Duodenal mucosa (tissue), 2 donors: ENCODE measurements around the gene GRID2.

Experiments
- H3K27ac ChIP-seq: one replicate; pipeline ENCODE4 v1.7.0; 2013; ENCODE audit warnings: low read depth, low read length
- H3K27me3 ChIP-seq, 2 donors: one replicate each; pipeline ENCODE4 v1.7.0; 2013; ENCODE audit warnings: low read length in 2 of 2, control low read depth in 1 of 2; ENCODE audit not compliant: insufficient read depth in 2 of 2, control insufficient read depth in 1 of 2
- H3K36me3 ChIP-seq, 2 donors: one replicate each; pipeline ENCODE4 v1.7.0; 2013; ENCODE audit warnings: low read length in 2 of 2, control low read depth in 1 of 2; ENCODE audit not compliant: insufficient read depth in 2 of 2, control insufficient read depth in 1 of 2
- H3K4me1 ChIP-seq, 2 donors: one replicate each; pipeline ENCODE4 v1.7.0; 2013; ENCODE audit warnings: low read length in 2 of 2, control low read depth in 1 of 2; ENCODE audit not compliant: insufficient read depth in 2 of 2, control insufficient read depth in 1 of 2
- H3K4me3 ChIP-seq, 2 donors: one replicate each; pipeline ENCODE4 v1.7.0; 2013; ENCODE audit warnings: low read length in 2 of 2, low read depth in 1 of 2
- H3K9ac ChIP-seq, 2 donors: one replicate each; pipeline ENCODE4 v1.7.0; 2013; ENCODE audit warnings: low read length in 2 of 2, low read depth in 1 of 2
- H3K9me3 ChIP-seq, 2 donors: one replicate each; pipeline ENCODE4 v1.7.0; 2013; ENCODE audit warnings: low read length in 2 of 2, control low read depth in 1 of 2; ENCODE audit not compliant: control insufficient read depth in 1 of 2

GRID2 gene

DNA sequence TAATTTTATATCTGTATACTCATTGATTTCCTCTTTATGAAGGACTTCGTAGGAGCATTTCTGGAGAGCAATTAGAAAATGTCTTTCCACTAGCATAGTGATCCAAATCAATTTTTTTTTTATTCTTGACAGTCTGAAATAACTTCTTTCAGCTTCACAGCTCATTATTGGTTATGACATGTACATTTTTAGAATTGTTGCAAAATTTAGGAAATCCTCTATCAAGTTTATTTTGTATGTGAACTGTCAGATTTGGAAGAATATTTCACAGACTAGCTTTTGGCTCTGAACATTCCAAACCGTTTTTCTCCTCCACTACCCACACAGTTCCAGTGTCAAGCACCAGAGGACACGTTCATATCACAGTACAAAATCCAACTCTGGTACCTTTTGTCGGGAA is 1275.2 kb downstream of the GRID2 start:
- no peaks in the 10 kb centered on the region for H3K4me1 ChIP-seq
- H3K36me3 ChIP-seq: no peaks in the 10 kb centered on the region
- no peak overlapping the region for H3K9ac ChIP-seq
- H3K9me3 ChIP-seq: no peaks in the 10 kb centered on the region
- H3K27ac ChIP-seq: no peak overlapping the region
- no peaks in the 10 kb centered on the region for H3K27me3 ChIP-seq
- no peak overlapping the region for H3K4me3 ChIP-seq

DNA sequence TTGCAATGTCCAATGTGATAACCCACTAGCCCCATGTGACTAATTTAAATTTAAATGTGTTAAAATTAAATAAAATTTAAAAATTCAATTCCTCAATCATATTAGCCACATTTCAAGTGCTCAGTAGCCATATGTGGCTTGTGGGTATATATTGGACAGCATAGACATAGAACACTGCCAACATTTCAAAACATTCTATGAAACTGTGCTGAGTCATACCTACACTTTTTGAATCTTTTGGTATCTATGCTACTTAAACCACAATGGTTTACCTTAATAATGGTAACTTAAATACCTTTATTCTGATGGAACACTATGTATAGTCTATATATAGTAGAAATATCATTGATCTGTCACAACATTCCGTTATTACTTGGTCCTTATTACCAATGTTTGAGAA is 1301.4 kb downstream of the GRID2 start:
- no peaks in the 10 kb centered on the region for H3K36me3 ChIP-seq
- H3K4me1 ChIP-seq: no peaks in the 10 kb centered on the region
- no peak overlapping the region for H3K27ac ChIP-seq
- no peaks in the 10 kb centered on the region for H3K9me3 ChIP-seq
- H3K4me3 ChIP-seq: no peak overlapping the region
- H3K9ac ChIP-seq: no peak overlapping the region
- no peaks in the 10 kb centered on the region for H3K27me3 ChIP-seq

DNA sequence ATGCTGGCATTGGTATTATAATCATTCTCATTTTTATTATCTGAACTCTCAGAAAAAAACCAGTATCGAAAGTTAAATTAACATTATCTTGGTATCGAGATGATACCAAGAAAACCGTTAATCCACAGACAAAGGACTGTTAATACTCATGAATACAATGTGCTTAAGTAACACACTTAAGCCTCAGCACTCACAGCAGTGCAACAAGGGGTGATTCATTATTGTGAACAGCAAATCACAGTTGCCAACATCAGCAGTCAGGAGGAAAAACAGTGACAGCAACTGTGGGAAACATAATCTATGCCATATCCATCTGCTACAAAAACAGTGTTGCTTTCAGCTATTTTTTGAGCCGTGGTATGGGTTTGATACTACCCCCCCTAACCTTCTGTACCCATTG is 1313.8 kb downstream of the GRID2 start:
- no peaks in the 10 kb centered on the region for H3K9me3 ChIP-seq
- no peaks in the 10 kb centered on the region for H3K36me3 ChIP-seq
- no peak overlapping the region for H3K27ac ChIP-seq
- H3K4me1 ChIP-seq: no peaks in the 10 kb centered on the region
- H3K27me3 ChIP-seq: no peaks in the 10 kb centered on the region
- no peak overlapping the region for H3K4me3 ChIP-seq
- no peak overlapping the region for H3K9ac ChIP-seq

DNA sequence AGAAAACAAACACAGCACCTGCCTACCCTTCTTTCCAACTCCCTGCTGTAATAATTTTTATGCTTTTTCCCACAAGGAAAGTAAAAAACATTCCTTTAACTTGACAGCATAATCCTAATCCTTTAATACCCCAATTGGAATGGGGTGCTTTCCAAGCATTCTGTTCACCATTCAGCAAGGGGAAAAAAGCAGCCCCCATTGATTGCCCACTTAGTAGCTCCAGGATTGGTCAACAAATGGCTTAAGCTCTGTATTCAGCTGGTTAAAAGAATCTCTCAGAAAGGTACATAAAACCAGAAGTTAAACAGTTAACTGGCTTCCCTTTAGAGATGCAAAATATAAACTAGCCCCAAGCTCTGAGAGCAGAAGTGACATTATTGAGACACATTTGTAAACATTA is 1330.0 kb downstream of the GRID2 start:
- no peaks in the 10 kb centered on the region for H3K36me3 ChIP-seq
- no peak overlapping the region for H3K27ac ChIP-seq
- H3K9ac ChIP-seq: no peak overlapping the region
- H3K27me3 ChIP-seq: no peaks in the 10 kb centered on the region
- H3K4me3 ChIP-seq: no peak overlapping the region
- no peaks in the 10 kb centered on the region for H3K4me1 ChIP-seq
- no peaks in the 10 kb centered on the region for H3K9me3 ChIP-seq

DNA sequence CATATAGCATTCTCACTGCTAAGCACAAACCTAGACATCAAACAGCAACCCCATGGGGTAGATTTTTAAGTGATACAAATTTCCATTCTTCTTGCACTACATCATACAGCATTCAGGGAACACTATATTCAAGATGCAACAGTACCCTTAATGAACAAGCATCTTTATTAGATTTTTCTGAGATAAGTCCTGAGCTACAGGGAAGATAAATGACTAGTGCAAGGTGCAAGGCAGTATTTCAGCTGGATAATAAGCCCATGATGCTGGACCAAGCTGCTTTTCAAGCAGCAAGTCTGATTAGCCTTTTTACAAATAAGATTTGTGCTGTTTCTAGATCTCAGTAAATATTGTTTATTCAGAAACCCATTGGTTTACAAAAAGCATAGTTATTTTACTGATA is 1332.2 kb downstream of the GRID2 start:
- no peak overlapping the region for H3K9ac ChIP-seq
- H3K4me3 ChIP-seq: no peak overlapping the region
- no peaks in the 10 kb centered on the region for H3K9me3 ChIP-seq
- no peaks in the 10 kb centered on the region for H3K36me3 ChIP-seq
- H3K4me1 ChIP-seq: no peaks in the 10 kb centered on the region
- H3K27ac ChIP-seq: no peak overlapping the region
- no peaks in the 10 kb centered on the region for H3K27me3 ChIP-seq

DNA sequence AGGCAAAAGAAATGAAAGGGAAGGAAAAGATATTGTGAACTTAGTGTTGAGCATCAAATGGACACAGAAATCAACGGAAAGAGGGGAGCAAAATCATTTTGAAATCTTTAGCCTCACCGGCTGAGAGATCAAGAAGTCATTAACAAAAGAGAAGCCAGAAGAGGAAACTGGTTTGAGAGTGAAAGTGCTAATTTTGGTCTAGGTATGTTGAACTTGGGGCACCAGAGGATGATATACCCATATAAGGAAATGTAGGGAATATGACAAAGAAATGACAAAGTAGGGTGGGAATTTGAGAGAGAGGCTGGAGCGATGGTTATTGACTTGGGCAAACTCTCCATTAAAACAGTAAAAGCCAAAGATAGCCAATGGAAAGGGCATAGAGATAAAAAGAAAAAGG is 1341.4 kb downstream of the GRID2 start:
- Histone ChIP-seq H3K9me3 (no peaks in the 10 kb centered on the region), H3K4me1 (no peaks in the 10 kb centered on the region), H3K9ac (no peak overlapping the region), H3K36me3 (no peaks in the 10 kb centered on the region), H3K27me3 (no peaks in the 10 kb centered on the region), H3K4me3 (no peak overlapping the region), H3K27ac (no peak overlapping the region)

DNA sequence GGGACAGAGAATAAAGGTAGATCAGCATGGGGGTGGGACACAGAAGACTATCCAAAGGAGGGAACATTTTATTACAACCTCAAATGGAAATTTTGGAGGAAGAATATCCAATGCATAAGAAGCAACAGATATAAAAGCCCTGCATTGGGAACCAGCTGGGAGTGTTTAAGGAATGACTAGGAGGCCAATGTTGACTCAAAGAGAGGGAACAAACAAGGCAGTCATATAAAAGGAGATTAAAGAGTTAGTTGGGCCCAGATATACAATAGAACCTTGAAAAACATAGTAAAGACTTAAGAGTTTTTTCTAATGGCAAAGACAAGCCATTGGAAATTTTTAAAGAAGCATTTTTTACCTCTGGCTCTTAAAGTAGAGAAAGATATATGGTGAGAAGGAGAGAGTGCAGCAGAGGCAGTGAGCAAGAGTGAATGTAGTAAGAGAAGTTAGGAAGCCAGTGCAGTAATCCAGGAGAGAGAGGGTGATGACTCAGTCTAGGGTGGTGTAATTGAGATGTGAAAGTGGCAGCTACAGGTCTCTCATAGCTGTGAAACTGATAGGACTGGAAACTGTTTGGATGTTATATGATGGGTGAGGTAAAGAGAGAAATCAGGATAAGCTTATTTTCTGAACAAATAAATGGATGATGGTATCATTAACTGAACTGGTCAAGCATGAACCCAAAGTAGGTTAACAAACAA is 1342.6 kb downstream of the GRID2 start:
- Histone ChIP-seq H3K9ac (no peak overlapping the region), H3K4me3 (no peak overlapping the region)

DNA sequence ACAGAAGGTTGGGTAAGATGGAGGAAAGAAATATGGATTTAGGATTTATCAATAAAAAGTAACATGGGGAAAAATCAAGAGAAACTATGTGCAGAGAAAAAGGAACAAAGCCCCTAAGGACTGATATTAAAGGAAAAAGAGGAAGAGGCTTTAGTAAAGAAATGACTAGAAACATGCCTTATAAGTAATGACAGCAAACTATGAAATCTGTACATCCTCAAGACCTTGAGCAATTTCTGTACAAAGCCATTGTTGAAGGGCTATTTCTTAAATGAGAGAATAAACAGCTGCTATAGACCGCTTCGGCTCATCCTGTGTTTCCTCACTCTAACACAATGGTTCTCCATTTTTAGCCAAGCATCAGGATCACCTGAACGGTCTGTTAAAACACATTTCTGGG is 1344.5 kb downstream of the GRID2 start:
- Histone ChIP-seq H3K9me3 (no peaks in the 10 kb centered on the region), H3K27ac (no peak overlapping the region), H3K27me3 (no peaks in the 10 kb centered on the region), H3K9ac (no peak overlapping the region), H3K4me3 (no peak overlapping the region), H3K36me3 (no peaks in the 10 kb centered on the region), H3K4me1 (no peaks in the 10 kb centered on the region)

More for the DNA sequence above, 1342.6 kb downstream of the GRID2 start:
- Histone ChIP-seq H3K27ac (no peak overlapping the region), H3K36me3 (no peaks in the 10 kb centered on the region), H3K4me1 (no peaks in the 10 kb centered on the region), H3K27me3 (no peaks in the 10 kb centered on the region), H3K9me3 (no peaks in the 10 kb centered on the region)

DNA sequence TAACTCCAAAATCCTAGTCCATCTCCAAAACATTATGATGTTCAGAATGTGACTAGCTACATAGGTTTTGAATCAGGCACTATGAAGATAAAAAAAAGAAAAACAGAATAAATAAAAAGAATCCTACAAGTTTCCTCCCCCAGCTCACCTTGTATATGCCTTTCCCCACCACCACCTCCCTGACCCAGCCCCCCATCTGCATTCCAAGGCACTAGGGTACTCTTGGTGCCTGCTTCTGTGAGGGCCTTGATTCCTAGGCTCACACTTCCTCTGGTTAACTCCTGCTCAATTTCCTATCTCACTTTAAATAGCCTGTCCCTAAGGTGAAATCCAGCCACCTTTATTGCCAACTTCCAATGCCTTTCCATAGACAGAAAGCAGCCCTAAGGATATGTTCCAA is 1346.1 kb downstream of the GRID2 start:
- H3K36me3 ChIP-seq: no peaks in the 10 kb centered on the region
- H3K4me1 ChIP-seq: no peaks in the 10 kb centered on the region
- no peaks in the 10 kb centered on the region for H3K9me3 ChIP-seq
- no peak overlapping the region for H3K9ac ChIP-seq
- no peaks in the 10 kb centered on the region for H3K27me3 ChIP-seq
- no peak overlapping the region for H3K27ac ChIP-seq
- no peak overlapping the region for H3K4me3 ChIP-seq

DNA sequence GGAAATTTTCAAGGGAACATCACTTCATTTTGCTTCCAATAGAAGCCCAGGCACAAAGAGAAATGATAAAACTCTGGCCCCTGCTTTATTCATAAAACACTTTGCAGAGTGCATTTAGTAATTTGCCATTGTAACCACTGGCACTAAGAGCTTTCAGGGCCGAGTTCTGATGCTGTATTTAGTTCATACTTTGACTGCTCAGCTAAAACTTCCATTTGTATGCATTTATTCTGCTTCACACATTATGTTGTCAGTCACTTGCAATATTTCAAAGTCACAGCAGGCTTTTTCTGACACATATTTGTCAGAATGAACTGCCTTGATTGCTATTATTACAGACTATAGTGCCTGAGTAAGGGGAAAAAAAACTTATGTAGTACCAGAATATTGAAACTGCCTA is 1350.4 kb downstream of the GRID2 start:
- Histone ChIP-seq H3K36me3 (no peaks in the 10 kb centered on the region), H3K4me1 (no peaks in the 10 kb centered on the region), H3K4me3 (no peak overlapping the region), H3K9ac (no peak overlapping the region), H3K27me3 (no peaks in the 10 kb centered on the region), H3K9me3 (no peaks in the 10 kb centered on the region), H3K27ac (no peak overlapping the region)

DNA sequence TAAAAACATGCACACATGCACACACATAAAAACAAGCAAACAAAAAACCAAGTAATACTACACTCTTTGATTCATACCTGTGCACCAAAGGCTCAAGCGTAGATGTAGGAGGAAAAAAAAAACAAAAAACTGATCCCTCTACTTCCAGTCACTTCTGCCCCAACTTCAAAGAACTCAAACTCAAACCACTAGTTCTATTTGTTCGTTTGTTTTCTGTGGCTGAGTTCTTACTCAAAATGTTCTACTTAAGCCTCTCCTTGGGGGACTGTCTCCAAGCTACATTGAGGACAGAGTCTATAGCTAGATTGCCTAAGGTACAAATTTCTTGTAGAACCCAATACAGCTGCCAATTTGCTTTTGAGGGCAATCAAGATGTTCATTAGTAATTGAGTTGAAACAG is 1353.8 kb downstream of the GRID2 start:
- H3K27me3 ChIP-seq: no peaks in the 10 kb centered on the region
- H3K9me3 ChIP-seq: no peaks in the 10 kb centered on the region
- no peak overlapping the region for H3K9ac ChIP-seq
- no peaks in the 10 kb centered on the region for H3K36me3 ChIP-seq
- H3K27ac ChIP-seq: no peak overlapping the region
- no peaks in the 10 kb centered on the region for H3K4me1 ChIP-seq
- H3K4me3 ChIP-seq: no peak overlapping the region
